Activated CD8-positive, alpha-beta memory T cell treated with anti-CD3 and anti-CD28 coated beads, Interleukin-2, amount 50 U/mL, for 48 hours (primary cell): ENCODE data around the gene CLRN3.

Source experiments
- DNase-seq: peaks from one replicate; pipeline ENCODE4 v3.0.0-alpha.2; 2020

CLRN3 gene

DNA sequence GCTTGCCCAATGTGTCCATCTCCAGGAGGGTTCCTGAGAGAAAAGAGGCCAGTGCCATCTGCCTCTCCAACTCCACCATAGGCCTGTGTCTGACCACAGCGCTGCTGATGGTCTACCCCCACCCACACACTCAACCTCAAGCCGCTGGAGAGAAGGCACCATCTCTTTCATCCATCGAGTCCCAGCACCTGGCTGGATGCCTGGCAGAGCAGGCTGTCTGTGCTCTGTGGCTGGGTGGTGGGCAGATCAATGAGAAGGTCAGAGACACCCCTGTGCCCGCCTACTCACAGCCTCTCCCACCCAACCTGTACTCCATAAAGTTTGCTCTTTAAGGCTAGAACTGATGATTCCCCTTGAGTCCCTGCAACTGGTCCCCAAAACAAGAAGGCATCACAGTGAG lies 58.0 kb downstream of the CLRN3 start:
- no peak for DNase-seq

DNA sequence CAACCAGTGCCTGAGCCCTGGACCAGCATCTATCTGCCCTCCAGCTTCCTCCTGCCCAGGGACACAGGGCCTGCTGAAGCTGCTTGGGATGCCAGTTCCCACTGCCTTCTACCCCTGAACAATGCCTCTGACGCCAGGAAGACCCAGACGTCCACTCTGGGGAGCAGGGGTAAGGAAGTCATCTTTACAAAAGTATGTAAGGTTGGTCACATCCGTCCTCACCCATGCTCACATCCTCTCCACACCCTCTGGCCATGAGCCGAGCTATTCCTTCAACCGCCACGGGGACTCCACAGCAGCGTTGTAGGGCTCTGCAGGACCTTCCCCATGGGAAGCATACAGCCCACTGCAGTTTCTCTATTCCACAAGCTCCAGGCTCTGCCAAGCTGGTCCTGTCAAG lies 58.5 kb downstream of the CLRN3 start:
- no peak for DNase-seq

DNA sequence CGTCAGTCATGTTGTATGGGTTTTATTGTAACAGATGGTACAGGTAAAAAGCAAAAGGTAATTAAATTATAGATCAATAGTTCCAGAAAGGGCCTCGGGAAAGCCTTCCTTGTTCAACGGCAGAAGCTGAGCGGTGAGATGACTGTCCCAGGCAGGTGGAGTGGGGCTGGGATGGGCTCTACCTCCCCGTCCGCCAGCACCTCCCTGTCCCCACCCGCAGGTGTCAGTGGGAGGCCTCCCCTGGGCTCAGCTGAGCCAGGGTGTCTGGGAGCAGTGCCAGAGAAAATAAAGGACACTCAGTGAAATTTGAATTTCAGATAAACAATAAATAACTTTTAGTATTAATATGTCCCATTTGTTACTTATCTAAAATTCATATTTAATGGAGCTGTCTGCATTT lies 58.9 kb downstream of the CLRN3 start:
- no peak for DNase-seq

DNA sequence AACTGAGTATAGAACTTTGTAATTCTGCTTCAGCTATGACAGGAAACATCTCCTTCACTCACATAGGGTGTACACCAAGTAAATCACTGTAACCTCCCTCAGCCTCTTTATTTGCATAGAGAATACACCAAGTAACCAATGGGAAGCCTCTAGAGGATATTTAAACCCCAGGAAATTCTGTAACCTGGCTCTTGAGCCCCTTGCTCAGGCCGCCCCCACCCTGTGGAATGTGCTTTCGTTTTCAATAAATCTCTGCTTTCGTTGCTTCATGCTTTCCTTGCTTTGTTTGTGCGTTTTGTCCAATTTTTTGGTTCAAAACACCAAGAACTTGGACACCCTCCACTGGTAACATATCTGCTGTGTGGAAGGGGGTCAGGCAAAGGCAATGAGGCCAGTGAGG lies 60.2 kb downstream of the CLRN3 start:
- DNase-seq, result no peak

DNA sequence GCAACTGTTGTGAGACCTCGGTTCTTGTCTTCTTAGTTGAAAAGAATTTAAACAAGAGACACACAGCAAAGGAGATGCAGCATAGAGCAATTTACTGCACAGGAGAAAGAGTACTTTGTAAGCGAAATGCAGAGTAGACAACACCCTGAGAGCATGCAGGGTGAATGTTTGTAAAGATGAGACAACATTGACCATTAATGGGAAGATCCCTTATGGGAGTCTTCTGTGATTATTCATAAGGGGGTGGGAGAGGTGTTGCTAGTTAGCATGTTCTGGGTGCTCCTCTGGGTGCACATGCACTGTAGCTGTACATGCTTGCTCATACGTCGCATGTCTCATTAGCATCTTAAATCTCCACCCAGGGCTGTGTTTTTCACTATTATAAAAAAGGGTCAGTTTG lies 62.3 kb downstream of the CLRN3 start:
- DNase-seq, result no peak
